B cell (primary cell): ENCODE data around the gene PGLYRP3.

Experiments
- CTCF ChIP-seq: fragments of 200-600 bp; IDR thresholded peaks from one replicate; pipeline ENCODE4 v1.8.0; 2022; ENCODE audit warnings: antibody characterized with exemption, mild to moderate bottlenecking
- EZH2 ChIP-seq: IDR thresholded peaks from 2 replicates; pipeline ENCODE4 v1.6.1; 2012; ENCODE audit warnings: borderline replicate concordance, low read depth, mild to moderate bottlenecking, moderate library complexity, low read length; ENCODE audit not compliant: insufficient read depth, poor library complexity, severe bottlenecking

GRCh38 chr1:153250166-153250565 lies 62.6 kb downstream of the PGLYRP3 start:
- TF ChIP-seq CTCF, result no peak
- no peak for TF ChIP-seq EZH2
